ENCODE measurements around the gene VAV1.
"Not testable (repeated sequence)": the region's sequence is repeated elsewhere in the genome, so short reads cannot be mapped to it uniquely, and the experiment has no call there.

The VAV1 gene

DNA sequence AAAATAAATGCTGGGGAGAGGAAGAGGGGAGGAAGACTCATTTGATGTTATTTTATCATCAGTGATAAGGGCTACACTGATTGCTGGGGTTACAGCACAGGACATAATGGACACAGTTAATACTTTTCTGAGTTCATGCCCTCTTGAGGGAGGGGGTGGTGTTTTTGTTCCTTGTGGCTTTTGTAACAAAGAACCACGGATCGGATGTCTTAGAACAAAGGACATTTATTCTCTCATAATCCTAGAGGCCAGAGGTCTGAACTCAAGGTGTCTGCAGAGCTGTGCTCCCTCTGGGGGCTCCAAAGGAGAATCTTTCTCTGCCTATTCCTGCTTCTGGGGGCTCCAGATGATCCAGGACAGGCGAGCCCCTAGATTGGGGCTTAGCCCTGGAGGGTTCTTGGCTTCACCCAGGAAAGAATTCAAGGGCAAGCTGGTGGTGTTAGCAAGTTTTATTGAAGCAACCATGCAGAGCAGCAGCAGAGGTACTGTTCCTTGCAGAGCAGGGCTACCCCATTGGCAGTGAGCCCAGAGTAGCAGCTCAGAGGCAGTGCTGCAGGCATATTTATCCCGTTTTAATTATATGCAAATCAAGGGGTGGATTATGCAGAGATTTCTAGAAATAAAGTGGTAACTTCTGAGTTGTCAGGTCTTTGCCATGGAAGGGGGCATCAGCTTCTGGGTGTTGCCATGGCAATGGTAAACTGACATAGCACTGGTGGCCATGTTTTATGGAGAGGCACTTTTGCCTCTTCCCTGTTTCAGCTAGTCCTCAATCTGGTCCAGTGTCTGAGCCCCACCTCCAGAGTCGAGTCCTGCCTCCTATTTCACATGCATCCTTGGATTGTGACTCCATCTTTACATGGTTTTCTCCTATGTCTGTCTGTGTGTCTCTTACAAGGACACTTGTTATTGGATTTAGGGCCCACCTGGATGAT is 18.0 kb downstream of the VAV1 start:
- no peak for DNase-seq (ENCODE audit: low spot score)

DNA sequence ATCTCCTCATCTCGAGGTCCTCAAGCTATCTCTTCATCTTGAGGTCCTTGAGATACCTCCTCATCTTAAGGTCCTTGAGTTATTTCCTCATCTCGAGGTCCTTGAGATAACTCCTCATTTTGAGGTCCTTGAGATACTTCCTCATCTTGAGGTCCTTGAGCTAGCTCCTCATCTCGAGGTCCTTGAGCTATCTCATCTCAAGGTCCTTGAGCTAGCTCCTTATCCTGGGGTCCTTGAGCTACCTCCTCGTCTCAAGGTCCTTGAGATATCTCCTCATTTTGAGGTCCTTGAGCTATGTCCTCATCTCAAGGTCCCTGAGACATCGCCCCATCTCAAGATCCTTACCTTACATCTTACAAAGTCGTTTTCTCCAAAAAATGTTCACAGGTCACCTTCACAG is 18.7 kb downstream of the VAV1 start:
- DNase-seq (ENCODE audit: low spot score): no peak

DNA sequence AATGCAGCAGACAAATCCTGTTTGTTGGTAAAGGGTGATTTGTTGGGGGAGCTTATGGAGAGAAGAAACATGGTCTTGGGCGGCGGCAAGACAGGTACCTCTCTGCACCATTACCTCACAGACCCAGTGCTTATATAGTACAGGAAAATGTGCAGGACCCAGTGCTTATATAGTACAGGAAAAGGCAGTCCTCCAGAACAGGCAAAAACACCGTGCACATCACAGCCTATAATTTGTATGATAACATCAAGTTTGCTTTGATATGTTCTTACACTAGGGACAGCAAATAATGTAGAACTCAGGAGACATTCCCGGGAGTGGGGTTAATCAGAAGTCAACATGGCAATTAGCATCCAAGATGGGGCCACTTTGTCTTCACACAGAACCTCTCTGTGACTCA is 20.9 kb downstream of the VAV1 start:
- DNase-seq (ENCODE audit: low spot score): no peak

DNA sequence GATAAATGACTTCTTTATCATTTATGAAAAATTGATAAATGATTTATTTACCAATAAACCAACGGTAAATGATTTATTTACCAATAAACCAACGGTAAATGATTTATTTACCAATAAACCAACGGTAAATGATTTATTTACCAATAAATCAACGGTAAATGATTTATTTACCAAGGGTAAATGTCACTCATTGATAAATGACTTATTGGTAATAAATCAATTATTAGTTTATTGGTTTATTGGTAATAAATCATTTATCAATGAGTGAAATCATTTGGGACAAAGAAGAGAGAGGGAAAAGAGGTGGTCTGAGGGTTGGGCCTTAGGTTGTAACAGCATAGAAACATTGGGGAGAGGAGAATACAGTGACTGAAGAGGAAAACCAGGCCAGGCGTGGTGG is 21.5 kb downstream of the VAV1 start:
- no peak for DNase-seq (ENCODE audit: low spot score)

DNA sequence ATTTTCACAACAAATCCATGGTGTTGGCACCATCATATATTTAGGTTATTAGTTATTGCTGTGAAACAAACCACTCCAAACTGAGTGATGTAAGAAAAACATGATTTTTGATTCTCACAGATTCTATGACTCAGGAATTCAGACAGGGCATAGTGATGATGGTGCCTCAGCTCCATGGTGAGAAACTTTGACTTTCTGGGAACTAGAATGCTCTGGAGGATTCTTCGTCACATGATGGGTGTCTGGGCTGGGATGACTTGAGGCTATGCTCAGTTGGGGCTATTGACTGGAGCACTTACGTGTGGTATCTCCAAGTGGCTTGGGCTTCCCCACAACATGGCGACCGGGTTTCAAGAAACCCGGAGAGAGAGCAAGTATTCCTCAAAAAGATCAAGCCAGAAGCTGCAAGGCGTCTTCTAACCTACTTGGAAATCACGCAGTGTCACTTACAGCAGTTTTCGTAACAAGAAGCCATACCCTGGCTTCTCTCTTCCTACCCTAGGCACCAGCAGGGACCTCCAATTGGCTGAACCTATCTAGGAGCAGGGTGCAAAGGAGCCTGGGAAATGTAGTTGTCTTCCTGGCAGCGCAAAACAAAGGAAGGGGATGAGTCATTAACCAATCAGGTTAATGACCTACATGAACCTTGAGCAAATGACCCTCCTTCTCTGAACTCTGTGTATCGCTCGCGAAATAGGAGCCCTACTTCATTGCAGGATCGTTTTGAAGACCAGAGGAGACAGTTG is 22.4 kb downstream of the VAV1 start:
- no peak for DNase-seq (ENCODE audit: low spot score)

DNA sequence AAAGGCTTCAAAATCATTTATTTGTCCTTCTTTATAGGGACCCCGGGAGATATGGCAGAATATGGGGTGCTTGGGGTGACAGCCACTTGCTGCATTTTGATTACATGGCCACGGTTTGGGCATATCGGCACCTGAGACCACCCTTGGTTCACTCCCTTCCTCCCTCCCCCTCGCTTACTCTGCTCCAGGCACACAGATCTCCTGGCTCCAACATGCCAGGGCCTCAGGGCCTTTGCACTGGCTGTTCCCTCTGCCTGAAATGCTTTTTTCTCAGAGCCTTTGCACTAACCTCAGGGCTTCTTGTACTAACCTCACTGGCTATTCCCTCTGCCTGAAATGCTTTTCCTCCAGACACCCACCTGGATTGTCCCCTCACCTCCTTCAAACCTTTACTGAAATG is 23.8 kb downstream of the VAV1 start:
- no peak for DNase-seq (ENCODE audit: low spot score)

DNA sequence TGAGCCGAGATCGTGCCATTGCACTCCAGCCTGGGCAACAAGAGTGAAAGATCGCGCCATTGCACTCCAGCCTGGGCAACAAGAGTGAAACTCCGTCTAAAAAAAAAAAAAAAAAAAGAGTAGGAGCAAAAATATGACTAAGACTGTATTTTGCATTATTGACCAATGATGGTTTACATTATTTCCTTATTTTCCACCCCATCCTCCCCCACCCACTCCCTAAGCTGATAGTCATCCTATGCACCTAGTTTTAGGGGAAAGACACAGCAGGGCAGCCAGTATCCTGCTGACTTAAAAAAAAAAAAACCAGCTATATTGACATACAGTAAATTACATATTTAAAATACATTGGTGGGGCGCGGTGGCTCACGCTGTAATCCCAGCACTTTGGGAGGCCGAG is 25.1 kb downstream of the VAV1 start:
- no peak for DNase-seq (ENCODE audit: low spot score)

DNA sequence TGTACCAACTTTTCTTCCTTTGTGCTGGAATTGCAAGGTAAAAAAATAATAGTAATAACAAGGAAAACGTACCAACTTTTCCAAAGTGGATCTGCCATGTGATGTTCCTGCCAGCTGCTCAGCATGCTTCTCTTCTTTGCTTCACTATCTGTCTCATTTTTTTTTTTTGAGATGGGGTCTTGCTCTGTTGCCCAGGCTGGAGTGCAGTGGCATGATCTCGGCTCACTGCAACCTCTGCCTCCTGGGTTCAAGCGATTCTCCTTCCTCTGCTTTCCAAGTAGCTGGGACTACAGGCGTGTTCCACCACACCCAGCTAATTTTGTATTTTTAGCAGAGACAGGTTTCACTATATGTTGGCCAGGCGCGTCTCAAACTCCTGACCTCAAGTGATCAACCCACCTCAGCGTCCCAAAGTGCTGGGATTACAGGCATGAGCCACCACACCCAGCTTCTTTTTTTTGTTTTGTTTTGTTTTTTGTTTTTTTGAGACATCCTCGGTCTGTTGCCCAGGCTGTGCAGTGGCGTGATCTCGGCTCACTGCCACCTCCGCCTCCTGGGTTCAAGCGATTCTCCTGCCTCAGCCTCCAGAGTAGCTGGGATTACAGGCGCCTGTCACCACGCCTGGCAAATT is 27.8 kb downstream of the VAV1 start:
- not testable (repeated sequence) for DNase-seq (ENCODE audit: low spot score)

DNA sequence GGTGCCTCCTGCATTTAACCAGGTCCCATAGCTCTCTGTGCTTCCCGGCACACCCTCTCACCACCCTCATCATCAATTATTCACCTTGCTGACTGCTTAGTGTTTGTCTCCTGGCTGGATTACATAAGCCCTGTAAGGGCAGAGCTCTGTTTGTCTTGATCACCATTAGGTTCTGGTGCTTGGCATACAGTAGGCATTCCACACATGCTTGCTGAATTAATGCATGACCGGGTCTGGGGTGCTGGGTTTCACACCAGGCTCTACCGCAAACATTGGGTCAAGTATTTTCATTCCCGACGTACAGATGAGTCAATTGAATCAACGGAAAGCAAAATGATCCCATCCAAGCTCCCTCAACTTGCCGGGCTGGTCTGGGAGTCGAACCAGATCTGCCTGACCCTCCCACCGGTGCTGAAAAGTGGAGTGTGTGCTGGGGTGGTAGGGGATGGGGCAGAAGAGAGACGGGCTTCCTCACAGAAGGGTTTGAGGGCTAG is 28.5 kb downstream of the VAV1 start:
- DNase-seq (ENCODE audit: low spot score): no peak

DNA sequence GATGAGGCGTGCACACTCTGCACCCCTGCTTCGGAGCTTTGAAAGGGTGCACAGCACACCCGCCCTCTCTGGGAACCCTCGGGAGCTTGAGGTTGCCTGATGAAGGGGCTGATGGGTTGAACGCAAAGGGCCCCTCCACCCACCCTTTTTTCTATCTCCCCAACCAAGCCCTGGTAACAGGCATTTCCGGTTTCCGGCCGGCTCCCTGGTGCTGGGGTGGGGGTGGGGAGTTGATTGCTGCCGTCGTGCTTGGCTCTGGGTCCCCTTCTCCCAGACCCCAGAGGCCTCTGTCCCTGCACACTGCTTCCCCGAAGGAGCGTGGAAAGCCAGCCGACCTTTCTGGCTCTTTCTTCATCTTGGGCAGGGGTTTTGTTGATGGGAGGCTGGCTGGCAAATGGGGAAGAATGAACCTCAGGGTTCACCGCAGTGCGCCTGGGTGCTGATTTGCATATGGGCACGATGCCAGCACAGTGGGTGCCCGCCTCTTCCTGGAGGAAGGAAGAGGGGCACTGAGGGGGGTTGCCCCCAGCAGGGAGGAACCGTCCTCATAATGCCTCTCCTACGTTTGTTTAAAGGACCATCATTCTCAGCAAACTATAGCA is 29.1 kb downstream of the VAV1 start:
- DNase-seq (ENCODE audit: low spot score): peak; percentile 81

DNA sequence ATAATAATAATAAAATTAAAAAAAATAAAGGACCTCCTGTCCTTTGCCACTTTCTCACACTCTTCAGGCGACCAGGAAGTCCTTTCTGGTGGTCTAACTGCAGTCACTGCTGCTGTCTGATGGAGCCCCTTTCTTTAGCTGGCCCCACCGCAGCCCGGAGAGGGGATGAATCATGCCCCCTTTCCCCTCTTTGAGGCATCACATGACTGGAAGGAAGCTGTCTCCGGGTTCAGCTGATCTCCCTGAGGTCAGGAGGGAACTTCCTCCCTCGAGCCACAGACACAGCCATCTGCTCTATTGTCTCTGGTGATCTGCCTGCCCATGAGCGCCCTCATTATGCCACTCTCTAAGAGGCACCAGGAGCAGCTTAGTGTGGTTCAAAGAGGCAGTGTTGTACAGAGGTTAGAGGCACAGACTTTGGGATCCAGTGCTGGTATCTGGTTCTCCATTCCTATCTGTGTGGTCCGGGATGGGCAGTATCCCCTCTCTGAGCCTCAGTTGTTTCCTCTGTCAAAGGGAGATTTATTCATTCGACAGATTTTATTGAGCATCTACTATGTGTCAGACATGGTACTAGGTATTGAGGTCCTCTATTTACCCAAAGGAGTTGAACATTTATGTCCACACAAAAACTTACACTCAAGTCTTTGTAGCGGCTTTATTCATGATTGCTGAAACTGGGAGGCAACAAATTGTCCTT is 30.0 kb downstream of the VAV1 start:
- DNase-seq (ENCODE audit: low spot score): peak; percentile 87

DNA sequence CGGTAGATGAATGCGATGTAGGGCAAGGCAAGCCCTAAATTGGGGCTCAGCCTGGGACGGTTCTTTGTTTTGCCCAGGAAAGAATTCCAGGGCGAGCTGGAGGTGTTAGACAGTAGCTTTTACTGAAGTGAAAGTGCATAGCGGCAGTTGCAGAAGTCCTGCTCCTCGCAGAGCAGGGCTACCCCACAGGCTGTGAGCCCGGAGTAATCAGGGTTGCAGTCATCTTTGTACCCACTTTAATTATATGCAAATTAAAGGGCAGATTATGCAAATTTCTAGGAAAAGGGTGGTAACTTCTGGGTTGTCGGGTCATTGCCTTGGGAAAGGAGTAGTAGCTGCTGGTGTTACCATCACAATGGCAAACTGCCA is 30.5 kb downstream of the VAV1 start:
- DNase-seq (ENCODE audit: low spot score): no peak

DNA sequence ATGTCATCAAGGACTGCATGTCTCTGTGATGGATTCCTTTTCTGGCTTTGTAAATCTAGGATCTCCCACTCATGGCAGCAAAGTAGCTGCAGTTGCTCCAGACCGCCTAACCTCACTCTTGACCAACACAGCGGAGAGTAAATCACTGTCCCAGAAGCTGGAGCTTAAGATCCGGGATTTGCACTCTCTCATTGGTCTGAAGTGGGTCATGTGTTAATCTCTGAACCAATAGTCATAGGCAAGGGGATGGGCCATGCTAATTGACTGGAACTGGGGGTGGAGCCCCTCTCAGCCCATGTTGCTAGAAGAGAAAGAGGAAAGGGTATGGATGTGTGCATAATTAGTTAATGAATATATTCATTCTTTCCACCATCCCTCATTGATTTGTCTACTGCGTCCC is 34.0 kb downstream of the VAV1 start:
- DNase-seq (ENCODE audit: low spot score): no peak

DNA sequence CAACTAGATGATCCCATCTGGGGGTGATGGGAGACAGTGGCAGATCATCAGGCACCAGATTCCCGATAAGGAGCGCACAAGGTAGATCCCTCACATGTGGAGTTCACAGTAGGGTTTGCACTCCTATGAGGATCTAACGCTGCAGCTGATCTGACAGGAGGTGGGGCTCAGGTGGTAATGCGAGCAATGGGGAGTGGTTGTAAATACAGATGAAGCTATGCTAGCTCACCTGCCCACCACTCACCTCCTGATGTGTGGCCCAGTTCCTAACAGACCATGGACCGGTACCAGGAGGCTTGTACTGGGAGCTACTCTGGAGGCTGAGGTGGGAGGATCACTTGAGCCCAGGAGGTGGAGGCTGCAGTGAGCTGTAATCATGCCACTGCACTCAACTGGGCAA is 34.8 kb downstream of the VAV1 start:
- DNase-seq (ENCODE audit: low spot score): no peak

DNA sequence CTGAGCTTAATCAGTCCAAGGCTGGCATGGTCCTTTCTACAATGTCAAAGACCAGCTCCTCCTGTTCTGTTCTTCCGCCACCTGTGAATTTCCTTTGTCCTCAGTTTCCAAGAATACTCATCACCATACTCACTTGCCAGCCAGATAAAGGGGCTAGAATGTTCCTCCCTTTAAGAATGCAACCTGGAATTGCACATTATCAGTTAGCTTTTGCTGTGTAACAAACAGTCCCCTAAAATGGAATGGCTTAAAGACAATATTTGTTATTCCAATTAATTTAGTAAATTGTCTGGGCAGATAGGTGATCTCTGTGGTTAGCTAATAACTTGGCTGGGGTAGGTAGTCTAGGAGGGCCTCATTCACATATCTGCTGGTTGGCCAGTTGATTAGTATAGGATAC is 36.0 kb downstream of the VAV1 start:
- no peak for DNase-seq (ENCODE audit: low spot score)

DNA sequence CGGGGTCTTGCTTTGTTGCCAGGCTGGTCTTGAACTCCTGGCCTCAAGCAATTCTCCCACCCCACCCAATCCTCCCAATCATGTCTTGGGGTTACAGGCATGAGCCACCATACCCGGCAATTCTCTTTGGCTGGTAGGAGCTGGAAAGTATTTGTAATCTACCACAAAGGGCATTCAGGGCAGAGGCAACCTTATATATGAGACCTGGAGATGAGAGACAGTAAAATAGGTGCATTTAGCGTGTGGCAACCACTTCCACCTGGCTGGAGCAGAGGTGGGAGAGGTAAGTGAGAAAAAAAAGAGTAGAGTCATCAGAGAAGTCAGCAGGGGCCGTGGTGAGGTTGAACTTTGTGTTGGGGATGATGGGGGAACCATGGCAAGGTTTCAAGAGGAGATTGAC is 36.8 kb downstream of the VAV1 start:
- no peak for DNase-seq (ENCODE audit: low spot score)

DNA sequence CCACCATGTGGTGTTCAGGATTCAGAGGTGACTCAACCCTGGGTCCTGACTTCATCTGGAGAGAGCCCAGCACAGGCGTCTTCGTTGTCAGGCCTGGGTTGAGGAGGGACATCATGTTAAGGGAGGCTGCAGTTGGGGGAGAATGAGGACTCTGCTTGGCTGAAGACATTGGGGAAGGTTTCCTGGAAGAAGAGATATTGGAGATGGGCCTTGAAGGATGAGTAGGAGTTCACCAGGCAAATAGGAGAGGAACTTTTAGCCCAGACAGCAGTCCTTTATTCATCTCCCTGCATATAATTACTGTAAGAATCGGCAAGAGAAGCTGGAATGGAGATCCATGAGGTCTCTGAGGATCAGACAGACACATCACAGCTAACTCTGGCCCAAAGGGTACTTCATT is 38.9 kb downstream of the VAV1 start:
- no peak for DNase-seq (ENCODE audit: low spot score)

DNA sequence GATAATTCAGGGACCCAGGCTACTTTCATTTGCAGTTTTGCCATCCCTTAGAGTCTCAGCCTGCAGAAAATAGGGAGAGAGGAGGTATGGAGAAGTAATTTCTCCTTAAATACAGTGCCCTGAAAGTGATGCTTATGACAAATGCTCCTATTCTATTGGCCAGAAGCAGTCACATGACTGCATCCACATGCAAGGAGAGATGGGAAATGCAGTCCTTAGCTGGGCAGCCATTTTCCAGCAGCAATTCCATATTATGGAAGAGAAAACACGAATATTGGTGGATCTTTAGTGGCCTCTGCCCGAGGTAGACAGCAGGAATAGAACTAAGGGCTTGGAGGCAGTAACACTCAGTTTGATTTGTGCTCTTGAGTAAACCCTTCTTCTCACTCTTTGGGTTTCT is 39.4 kb downstream of the VAV1 start:
- DNase-seq (ENCODE audit: low spot score): peak; percentile 36

DNA sequence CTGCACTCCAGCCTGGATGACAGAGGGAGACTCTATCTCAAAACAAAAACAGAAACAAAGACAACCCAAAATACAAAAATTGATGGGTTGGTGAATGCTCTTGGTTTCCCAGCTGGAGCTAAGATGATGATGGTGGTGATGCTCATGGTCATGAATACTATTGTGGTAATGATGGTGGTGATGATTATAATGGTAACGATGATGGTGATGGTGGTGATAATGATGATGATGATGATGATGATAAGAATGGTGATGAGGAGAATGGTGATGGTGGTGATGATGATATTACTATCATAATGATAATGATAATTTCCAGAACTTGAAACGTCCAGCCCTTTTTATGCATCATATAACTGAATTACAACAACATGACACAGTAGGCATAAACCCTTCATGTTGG is 40.1 kb downstream of the VAV1 start:
- DNase-seq (ENCODE audit: low spot score): no peak

DNA sequence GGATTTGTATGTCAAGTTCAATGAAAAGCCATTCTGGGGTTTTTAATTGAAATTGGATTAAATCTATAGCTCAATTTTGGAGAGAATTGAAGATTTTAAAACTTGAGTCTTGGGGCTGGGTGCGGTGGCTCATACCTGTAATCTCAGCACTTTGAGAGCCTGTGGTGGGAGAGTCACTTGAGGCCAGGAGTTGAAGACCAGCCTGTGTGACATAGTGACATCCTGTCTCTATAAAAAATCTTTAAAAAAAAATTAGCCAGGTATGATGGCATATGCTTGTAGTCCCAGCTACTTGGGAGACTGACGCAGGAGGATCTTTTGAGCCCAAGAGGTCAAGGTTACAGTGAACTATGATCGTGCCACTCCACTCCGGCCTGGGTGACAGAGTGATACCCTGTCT is 41.2 kb downstream of the VAV1 start:
- no peak for DNase-seq (ENCODE audit: low spot score)

DNA sequence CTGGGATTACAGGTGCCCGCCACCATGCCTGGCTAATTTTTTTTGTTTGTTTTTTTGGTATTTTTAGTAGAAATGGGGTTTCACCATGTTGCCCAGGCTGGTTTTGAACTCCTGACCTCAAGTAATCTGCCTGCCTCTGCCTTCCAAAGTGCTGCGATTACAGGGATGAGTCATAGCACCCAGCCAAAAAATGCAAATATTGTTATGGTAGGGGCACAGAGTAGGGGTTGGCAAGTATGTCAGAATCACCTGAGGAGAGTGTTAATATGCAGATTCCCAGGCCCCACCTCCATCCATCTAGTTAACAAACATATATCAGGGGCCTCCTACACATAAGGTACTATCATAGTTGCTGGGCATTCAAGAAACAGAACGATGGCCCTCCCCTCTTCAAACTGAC is 44.7 kb downstream of the VAV1 start:
- DNase-seq (ENCODE audit: low spot score): no peak

DNA sequence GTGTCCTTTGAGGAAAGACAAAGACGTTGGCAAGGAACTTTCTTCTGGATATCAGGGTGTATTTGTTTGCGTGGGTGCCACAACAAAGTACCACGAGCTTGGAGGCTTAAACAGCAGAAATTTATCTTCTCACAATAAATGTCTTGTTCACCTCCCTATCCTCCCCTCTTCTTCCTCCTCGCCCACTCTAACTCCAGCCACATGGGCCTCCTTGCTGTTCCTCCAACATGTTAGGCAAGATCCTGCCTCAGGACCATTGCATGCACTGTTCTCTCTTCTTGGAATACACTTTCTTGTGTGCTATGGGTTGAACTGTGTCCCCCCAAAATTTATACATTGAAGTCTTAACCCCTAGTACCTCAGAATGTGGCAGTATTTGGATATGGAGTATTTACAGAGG is 45.7 kb downstream of the VAV1 start:
- DNase-seq (ENCODE audit: low spot score): no peak

All from CD4-positive, alpha-beta T cell treated with Interleukin-2 at 100 ng/mL for 4 hours (primary cell).